Germinal center (tissue), 1 donor: Measurements from ENCODE around the gene RBBP8NL.
A peak's percentile ranks its signal among the peaks of the same experiment; 100 is the strongest.
"Not testable (repeated sequence)": the region's sequence is repeated elsewhere in the genome, so short reads cannot be mapped to it uniquely, and the experiment has no call there.

Experiments used
- DNase-seq: peaks from one replicate; pipeline ENCODE4 v3.0.0; 2012; ENCODE audit warnings: mixed read lengths, low spot score

Gene RBBP8NL

GRCh38 chr20:62374331-62375152 lies 52.8 kb downstream of the RBBP8NL start:
- no peak for DNase-seq

GRCh38 chr20:62373631-62374179 lies 53.6 kb downstream of the RBBP8NL start:
- not testable (repeated sequence) for DNase-seq

DNA sequence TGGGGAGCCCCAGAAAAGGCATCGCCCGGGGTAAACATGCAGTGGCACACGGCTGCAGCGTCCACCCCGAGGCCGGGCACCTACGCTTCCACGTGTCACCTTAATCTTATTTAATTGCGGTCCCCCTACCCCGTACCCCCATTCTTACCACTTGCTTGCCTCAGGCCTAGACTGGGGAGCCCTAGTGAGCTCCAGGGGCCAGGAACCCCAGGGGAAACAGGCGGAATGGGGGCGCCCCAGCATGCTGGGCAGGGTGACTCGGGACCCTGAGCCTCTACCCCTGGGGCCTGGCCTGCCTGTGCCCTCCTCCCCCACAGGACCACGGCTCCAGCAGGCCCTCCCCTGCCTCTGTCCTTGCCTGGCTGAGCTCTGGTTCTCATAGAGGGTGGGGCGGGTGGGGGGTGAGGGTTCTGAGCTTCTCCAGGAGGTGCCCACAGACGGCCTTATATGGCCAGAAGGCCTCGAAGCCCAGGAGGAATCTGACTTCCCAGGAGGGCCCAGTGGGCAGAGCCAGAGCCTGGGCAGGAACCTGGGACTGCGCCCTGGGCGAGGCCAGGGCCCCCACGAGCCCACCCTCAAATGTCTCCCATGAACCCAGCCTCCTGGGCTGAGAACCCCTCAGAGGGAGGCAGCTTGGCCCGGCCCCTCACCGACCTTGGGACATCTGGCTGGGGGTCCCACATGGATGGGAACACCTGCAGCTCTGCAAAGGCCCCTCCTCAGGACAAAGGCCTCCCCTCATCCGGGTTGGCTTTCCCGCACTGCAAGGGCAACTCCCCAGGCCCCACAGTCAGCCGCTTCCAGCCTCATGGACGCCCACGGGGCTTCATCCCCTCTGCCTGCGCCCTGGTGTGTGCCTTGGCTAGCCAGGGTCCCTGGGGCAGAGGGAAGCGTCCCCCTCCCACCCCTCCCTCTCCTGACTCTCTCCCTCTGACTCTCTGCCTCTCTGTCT lies 55.0 kb downstream of the RBBP8NL start:
- DNase-seq: no peak

DNA sequence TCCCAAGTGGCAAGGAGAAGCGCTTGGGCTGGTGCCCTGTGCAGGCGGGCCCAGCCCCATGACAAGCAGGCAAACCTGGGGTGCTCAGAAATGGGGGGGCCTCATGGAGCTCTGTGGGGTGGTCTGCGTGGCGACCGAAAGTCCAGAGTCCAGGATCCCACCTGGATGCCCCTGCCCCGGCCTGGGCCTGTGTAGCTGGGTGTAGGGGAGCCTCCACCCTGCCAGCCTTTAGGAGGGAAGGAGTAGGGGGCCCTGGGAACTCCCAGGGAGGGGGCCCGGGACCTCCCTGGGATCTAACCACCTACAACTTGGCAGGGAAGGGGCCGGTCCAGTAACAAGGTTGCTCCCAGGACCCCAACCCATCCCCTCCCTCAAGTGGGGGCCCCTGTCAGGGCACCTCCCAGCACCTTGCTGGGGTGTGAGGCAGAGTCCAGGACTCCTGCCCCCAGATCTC lies 55.7 kb downstream of the RBBP8NL start:
- no peak for DNase-seq

- DNase-seq: no peak
Observed at GRCh38 chr20:62370807-62371587, 56.3 kb downstream of the RBBP8NL start.

DNA sequence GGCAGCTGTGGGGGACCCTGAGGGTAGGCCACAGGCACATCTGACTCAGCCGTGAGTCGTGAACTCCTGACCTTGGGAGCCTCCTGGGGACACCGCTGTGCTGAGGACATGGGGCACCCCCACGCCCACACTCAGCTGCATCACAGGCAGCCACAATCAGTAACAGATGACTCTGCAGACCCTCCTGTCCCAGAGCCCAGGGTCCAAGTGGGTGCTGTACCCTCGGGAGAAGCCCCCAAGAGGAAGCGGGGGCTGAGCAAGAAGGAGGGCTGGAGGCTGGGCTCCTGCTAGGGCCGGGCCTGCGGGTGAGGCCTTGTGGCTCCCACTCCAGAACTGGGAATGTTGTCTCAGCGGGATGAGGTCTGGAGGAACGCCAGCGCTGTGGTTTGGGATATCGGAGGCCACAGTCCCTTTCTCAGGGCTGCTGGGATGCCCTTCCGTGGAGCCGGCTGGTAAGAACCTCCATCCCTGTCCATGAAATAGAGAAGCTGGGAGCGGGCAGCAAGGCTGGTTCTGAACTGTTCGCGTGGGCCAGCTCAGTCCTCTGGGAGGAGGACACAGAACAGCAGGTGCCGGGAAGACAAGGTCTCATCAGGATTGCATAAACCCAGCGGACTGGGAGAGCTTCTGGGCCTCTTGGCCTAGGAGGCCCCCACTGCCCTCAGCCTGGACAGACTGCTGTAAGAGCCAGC lies 57.1 kb downstream of the RBBP8NL start:
- DNase-seq: no peak

- DNase-seq: no peak
Observed at GRCh38 chr20:62369815-62370114, 57.6 kb downstream of the RBBP8NL start.

- DNase-seq: no peak
Observed at GRCh38 chr20:62368976-62369814, 58.1 kb downstream of the RBBP8NL start.

DNA sequence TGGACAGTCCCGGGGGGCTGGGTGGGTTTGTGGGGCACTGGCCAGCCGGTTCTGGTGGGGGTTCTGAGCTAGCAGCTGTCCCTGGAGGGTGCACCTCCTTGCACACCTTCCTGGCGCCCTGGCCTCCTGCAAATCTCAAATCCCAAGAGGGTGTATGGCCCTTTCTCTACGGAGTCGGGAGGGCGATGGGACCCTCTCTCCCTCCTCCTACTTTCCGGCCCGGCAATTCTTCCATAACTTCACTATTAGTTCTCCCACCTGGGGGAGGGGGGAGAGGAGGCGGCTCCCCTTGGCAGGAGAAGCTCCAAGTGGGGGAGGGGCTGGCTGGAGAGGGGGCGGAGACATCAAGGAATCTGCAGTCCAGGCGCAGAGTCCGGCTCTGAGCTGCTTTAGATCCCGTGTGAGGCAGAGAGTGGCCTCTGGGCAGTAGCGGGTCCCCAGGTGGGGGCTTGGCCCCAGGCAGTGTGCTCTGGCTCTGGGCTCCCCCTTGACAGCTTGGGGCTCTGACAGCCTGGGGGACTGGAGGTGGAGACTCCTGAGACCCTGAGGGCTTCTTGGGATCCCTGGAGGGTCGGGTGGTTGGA lies 58.9 kb downstream of the RBBP8NL start:
- DNase-seq: no peak

- peak; percentile 28 for DNase-seq
Observed at GRCh38 chr20:62367633-62368391, 59.5 kb downstream of the RBBP8NL start.

DNA sequence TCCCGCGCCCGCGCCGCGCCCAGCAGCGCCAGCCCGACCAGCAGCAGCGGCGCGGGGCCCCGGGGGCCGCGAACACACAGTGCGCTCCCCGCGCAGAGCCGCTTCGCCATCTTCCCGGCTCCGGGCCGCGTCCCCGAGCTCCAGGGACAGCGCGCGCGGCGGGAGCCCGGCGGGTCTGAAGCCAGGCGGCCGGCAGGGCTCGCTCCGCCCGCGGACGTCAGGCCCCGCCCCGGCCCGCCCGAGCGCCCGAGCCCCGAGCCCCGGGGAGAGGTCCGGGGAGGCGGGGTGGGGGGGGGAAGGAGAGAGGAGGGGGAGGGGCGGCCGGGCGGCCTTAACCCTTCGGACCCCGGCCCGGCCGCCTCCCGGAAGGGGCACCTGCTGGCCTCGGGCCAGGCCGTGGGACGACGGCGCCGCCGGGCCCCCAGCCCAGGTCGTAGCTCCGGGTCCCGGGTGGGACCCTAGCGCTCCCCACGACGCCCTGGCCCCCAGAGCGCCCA lies 60.2 kb downstream of the RBBP8NL start, which contains the start of gene LAMA5:
Gene LAMA5 (minus strand): TSS at position 177 of the 497 bp plus-strand sequence. CDS start 67 bp downstream, at position 110.
- DNase-seq: peak; percentile 69

DNA sequence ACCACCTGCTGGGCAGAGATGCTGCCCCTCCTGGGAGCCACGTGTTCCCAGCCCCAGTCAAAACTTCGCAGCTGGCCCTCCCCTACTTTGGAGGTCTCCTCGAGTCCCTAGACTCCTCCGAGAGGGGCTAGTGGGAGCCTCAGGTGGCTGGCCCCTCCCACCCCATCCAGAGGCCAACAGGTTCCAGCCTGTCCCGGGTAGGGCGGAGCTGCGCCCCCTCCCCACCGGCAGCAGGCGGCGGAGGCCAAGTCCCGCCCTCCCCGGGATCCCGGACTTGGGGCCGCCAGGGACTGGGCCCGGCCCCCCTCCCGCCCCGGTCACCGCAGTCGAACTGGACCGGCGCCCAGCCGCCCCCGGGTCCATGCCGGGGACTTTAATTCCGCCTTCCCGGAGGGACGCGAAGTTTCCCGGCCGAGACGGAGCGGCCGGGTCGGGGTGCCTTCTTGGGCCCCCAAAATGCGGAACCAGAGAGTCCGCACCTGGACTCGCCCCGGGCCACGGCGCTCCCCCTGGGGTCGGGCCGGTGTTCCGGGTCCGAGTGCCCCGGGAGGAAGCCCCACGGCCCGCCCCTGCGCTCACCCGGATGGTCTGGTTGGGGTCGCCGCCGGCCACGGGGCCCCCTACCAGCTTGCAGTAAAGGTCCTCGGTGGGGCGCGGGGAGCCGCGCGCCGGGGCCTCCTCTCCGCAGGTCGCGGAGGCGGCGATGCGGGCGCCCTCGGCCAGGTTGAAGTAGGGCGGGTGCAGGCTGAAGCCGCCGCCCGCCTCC lies 60.8 kb downstream of the RBBP8NL start:
- peak; percentile 65 for DNase-seq

GRCh38 chr20:62365814-62366369 lies 61.4 kb downstream of the RBBP8NL start:
- no peak for DNase-seq

GRCh38 chr20:62364911-62365736 lies 62.2 kb downstream of the RBBP8NL start:
- no peak for DNase-seq

- no peak for DNase-seq
Observed at GRCh38 chr20:62363920-62364851, 63.2 kb downstream of the RBBP8NL start.
